Keratinocyte (primary cell): ENCODE measurements around the gene PRKCE.

ENCODE experiments used
- CTCF ChIP-seq, 3 experiments: IDR thresholded peaks in 1 of 3; conservative IDR thresholded peaks in 1 of 3; optimal IDR thresholded peaks in 1 of 3; 2 replicates in 2 of 3; 3 replicates in 1 of 3; pipeline versions ENCODE3 to v1.5.1; 2011; ENCODE audit warnings: low read length in 3 of 3, mild to moderate bottlenecking in 3 of 3, moderate library complexity in 2 of 3, control low read depth in 1 of 3, inconsistent platforms in 1 of 3; ENCODE audit not compliant: insufficient read depth in 2 of 3; ENCODE audit errors: extremely low read depth in 1 of 3
- EZH2 ChIP-seq: IDR thresholded peaks from one replicate; pipeline ENCODE4 v1.6.1; 2012; ENCODE audit warnings: inconsistent platforms, mild to moderate bottlenecking, low read length, moderate library complexity

- no peak for TF ChIP-seq EZH2
- no peak for TF ChIP-seq CTCF (optimal IDR thresholded peaks at IDR 0.05 in 1 of 3, IDR thresholded peaks at IDR 0.05 in 1 of 3, conservative IDR thresholded peaks at IDR 0.05 in 1 of 3; ENCODE audit: extremely low read depth in 1 of 3, insufficient read depth in 2 of 3, low read length in 3 of 3)
Measured at GRCh38 chr2:45708501-45708900, 57.0 kb downstream of the PRKCE start.
